ENCODE data around the gene DNAJA3.

DNAJA3 gene

GRCh38 chr16:4425378-4426020, at the start of gene DNAJA3:
TSS of gene DNAJA3 (plus strand) at chr16:4425868. CDS start at chr16:4425882, 14 bp downstream.
- peak; percentile 90 for DNase-seq
- H3K27ac ChIP-seq: peak within 1 kb of the TSS; percentile 95
- H3K27me3 ChIP-seq (ENCODE audit: insufficient read depth, low read depth, severe bottlenecking): no peaks in the 10 kb centered on the region
- peaks cover 27% of the 10 kb centered on the region for H3K36me3 ChIP-seq
- TF ChIP-seq CTCF (IDR thresholded peaks at IDR 0.05; ENCODE audit: low read depth, low read length): no peak
- H3K9me3 ChIP-seq (ENCODE audit: severe bottlenecking): no peaks in the 10 kb centered on the region
- H3K4me3 ChIP-seq (ENCODE audit: low read depth, low read length): peak within 1 kb of the TSS; percentile 89

GRCh38 chr16:4376126-4376892, 49.4 kb upstream of the DNAJA3 start:
- DNase-seq: no peak
- TF ChIP-seq CTCF (IDR thresholded peaks at IDR 0.05; ENCODE audit: low read depth, low read length): no peak
- Histone ChIP-seq H3K27me3 (ENCODE audit: insufficient read depth, low read depth, severe bottlenecking) (no peaks in the 10 kb centered on the region), H3K36me3 (no peaks in the 10 kb centered on the region), H3K9me3 (ENCODE audit: severe bottlenecking) (no peaks in the 10 kb centered on the region), H3K4me3 (ENCODE audit: low read depth, low read length) (no peak overlapping the region), H3K27ac (no peak overlapping the region)

GRCh38 chr16:4376893-4377572, 48.6 kb upstream of the DNAJA3 start:
- H3K36me3 ChIP-seq: no peaks in the 10 kb centered on the region
- H3K27ac ChIP-seq: no peak overlapping the region
- H3K4me3 ChIP-seq (ENCODE audit: low read depth, low read length): no peak overlapping the region
- no peak for TF ChIP-seq CTCF (IDR thresholded peaks at IDR 0.05; ENCODE audit: low read depth, low read length)
- no peaks in the 10 kb centered on the region for H3K9me3 ChIP-seq (ENCODE audit: severe bottlenecking)
- no peaks in the 10 kb centered on the region for H3K27me3 ChIP-seq (ENCODE audit: insufficient read depth, low read depth, severe bottlenecking)
- no peak for DNase-seq

- Histone ChIP-seq H3K36me3 (no peaks in the 10 kb centered on the region), H3K9me3 (ENCODE audit: severe bottlenecking) (no peaks in the 10 kb centered on the region), H3K27me3 (ENCODE audit: insufficient read depth, low read depth, severe bottlenecking) (no peaks in the 10 kb centered on the region), H3K27ac (no peak overlapping the region), H3K4me3 (ENCODE audit: low read depth, low read length) (no peak overlapping the region)
- peak; percentile 30 for DNase-seq
- TF ChIP-seq CTCF (IDR thresholded peaks at IDR 0.05; ENCODE audit: low read depth, low read length): peak; percentile 62
Observed at GRCh38 chr16:4377573-4378154, 48.0 kb upstream of the DNAJA3 start.

- Histone ChIP-seq H3K9me3 (ENCODE audit: severe bottlenecking) (no peaks in the 10 kb centered on the region), H3K36me3 (no peaks in the 10 kb centered on the region), H3K27me3 (ENCODE audit: insufficient read depth, low read depth, severe bottlenecking) (no peaks in the 10 kb centered on the region), H3K27ac (peak overlapping the region; percentile 10; the same call in 1 of the 2 replicates), H3K4me3 (ENCODE audit: low read depth, low read length) (no peak overlapping the region)
- DNase-seq: no peak
- TF ChIP-seq CTCF (IDR thresholded peaks at IDR 0.05; ENCODE audit: low read depth, low read length): no peak
Observed at GRCh38 chr16:4378161-4378666, 47.5 kb upstream of the DNAJA3 start.

Data from WERI-Rb-1 (cell line).